Gastroesophageal sphincter (tissue), 4 donors: Measurements from ENCODE around the gene ADGRE3. TPM values are rescaled to one million over a fixed set of nuclear protein-coding genes. Genes with fewer than 3 reads are reported as not detected.

Experiments
- ATAC-seq: fragments of 150-250 bp; one replicate; pipeline ENCODE4 v1.9.1; 2016; ENCODE audit warnings: mild to moderate bottlenecking, moderate library complexity
- H3K27ac ChIP-seq, 4 donors: fragments of 200-600 bp; sonication (generic) in 3 of 4; 1 replicate in 3 of 4; 2 replicates in 1 of 4; pipeline ENCODE4 v1.5.1; 2016 to 2019
- H3K27me3 ChIP-seq: fragments of 200-600 bp; sonication (generic); one replicate; pipeline ENCODE4 v1.5.1; 2019
- H3K36me3 ChIP-seq, 2 donors: fragments of 200-600 bp; sonication (generic); one replicate each; pipeline ENCODE4 v1.5.1; 2019; ENCODE audit warnings: control low read depth in 1 of 2
- H3K4me1 ChIP-seq, 3 donors: fragments of 200-600 bp; sonication (generic); 1 replicate in 2 of 3; 2 replicates in 1 of 3; pipeline ENCODE4 v1.5.1; 2016 to 2019; ENCODE audit warnings: control low read depth in 2 of 3
- H3K4me3 ChIP-seq, 2 donors: fragments of 200-600 bp; sonication (generic); one replicate each; pipeline ENCODE4 v1.5.1; 2019; ENCODE audit warnings: mild to moderate bottlenecking in 1 of 2, moderate library complexity in 1 of 2
- H3K9me3 ChIP-seq, 3 donors: fragments of 200-600 bp; sonication (generic); one replicate each; pipeline ENCODE4 v1.5.1; 2017 to 2019; ENCODE audit warnings: control low read depth in 2 of 3
- CTCF ChIP-seq, 4 experiments: fragments of 200-600 bp in 2 of 4; fragments of 450-650 bp in 2 of 4; sonication (generic) in 1 of 4; IDR thresholded peaks; one replicate each; pipeline ENCODE4 v1.5.1; 2017 to 2019; ENCODE audit warnings: antibody characterized with exemption in 4 of 4, mild to moderate bottlenecking in 2 of 4, moderate library complexity in 2 of 4
- EP300 ChIP-seq: sonication (generic); formaldehyde crosslinking; IDR thresholded peaks from one replicate; pipeline ENCODE4 v1.6.1; 2017; ENCODE audit warnings: antibody characterized with exemption, mild to moderate bottlenecking
- POLR2A ChIP-seq, 2 donors: fragments of 450-650 bp; IDR thresholded peaks; one replicate each; pipeline ENCODE4 v1.6.1; 2017; ENCODE audit warnings: antibody characterized with exemption in 2 of 2, mild to moderate bottlenecking in 2 of 2, moderate library complexity in 1 of 2
- POLR2AphosphoS5 ChIP-seq: sonication (generic); formaldehyde crosslinking; IDR thresholded peaks from one replicate; pipeline ENCODE4 v1.6.1; 2017; ENCODE audit warnings: antibody characterized with exemption
- WGBS, 2 donors: methylation state at CpG; one replicate each; pipeline ENCODE4 v1.1.5; 2018; ENCODE audit warnings: low coverage in 1 of 2; 5-methylcytosine and 5-hydroxymethylcytosine counted together
- total RNA-seq, 4 donors: library from RNA; depleted of rRNA; stranded (reverse); fragments of >200 nt; gene quantifications; one replicate each; pipeline ENCODE4 v1.1.0, GENCODE V29; 2016

The ADGRE3 gene
- total RNA-seq, 4 donors from 2014 or later = not detected

DNA sequence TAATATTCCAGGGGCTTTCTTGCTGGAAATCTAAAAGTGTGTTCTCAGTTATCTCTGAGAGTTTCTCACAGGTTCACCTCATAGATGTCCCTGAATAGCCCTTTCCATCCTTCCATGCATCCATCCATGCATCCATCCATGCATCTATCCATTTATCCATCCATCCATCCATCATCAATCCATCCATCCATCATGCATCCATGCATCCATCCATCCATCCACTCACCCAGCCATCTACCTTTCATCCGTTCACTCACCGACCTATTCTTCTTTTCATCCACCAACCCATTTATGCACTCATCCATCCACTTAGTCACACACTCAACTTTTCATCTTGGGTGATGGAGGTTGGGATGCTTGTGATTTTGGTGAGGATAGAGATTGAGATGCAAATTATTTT lies 7.4 kb upstream of the ADGRE3 start:
- ATAC-seq = no peak
- Histone ChIP-seq H3K9me3 (no peaks in the 10 kb centered on the region), H3K27me3 (peaks cover 14% of the 10 kb centered on the region), H3K4me3 (no peak overlapping the region), H3K4me1 (no peaks in the 10 kb centered on the region), H3K36me3 (no peaks in the 10 kb centered on the region), H3K27ac (no peak overlapping the region)
- WGBS, 2 donors = 87 to 100% methylated on average over 2 of the region's 2 CpGs
- TF ChIP-seq POLR2A (IDR thresholded peaks at IDR 0.05) = no peak
- TF ChIP-seq POLR2AphosphoS5 = no peak
- TF ChIP-seq CTCF (IDR thresholded peaks at IDR 0.05) = no peak
- TF ChIP-seq EP300 = no peak

GRCh38 chr19:14678199-14678598 lies 3.6 kb upstream of the ADGRE3 start:
- Histone ChIP-seq H3K27ac (no peak overlapping the region), H3K9me3 (no peaks in the 10 kb centered on the region), H3K4me1 (no peaks in the 10 kb centered on the region), H3K4me3 (no peak overlapping the region), H3K36me3 (no peaks in the 10 kb centered on the region), H3K27me3 (peaks cover 42% of the 10 kb centered on the region)
- no peak for ATAC-seq
- 79 to 87% methylated on average over 9 of the region's 9 CpGs for WGBS, 2 donors
- TF ChIP-seq POLR2AphosphoS5 (no peak), CTCF (IDR thresholded peaks at IDR 0.05) (no peak), POLR2A (IDR thresholded peaks at IDR 0.05) (no peak), EP300 (no peak)

DNA sequence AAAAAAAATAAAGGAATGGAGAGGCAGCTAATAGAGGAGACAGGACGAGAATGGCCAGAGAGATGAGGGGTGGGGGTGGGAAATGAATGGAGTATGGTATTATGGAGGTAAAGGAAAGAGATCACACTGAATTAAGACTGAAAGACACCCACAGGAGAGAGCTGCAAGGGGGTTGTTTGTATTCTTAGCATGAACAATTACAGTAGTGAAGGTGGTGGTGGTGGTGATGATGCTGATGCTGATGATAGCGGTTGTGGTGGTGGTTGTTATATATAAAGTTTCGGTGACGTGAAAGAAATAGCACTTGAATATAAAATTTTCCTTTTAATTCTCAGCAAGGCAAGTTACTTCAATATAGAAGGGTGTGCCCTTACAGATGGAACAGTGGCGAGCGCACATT lies 2.8 kb upstream of the ADGRE3 start:
- ATAC-seq = no peak
- 75 to 80% methylated on average over 6 of the region's 6 CpGs for WGBS, 2 donors

GRCh38 chr19:14676762-14677161 lies 2.1 kb upstream of the ADGRE3 start:
- no peak for TF ChIP-seq EP300
- no peak for TF ChIP-seq POLR2A (IDR thresholded peaks at IDR 0.05)
- TF ChIP-seq POLR2AphosphoS5 = no peak
- no peak for TF ChIP-seq CTCF (IDR thresholded peaks at IDR 0.05)
- no peaks in the 10 kb centered on the region for H3K4me1 ChIP-seq
- peaks cover 45% of the 10 kb centered on the region for H3K27me3 ChIP-seq
- no peak overlapping the region for H3K27ac ChIP-seq
- WGBS, 2 donors = 74 to 83% methylated on average over 10 of the region's 10 CpGs
- H3K36me3 ChIP-seq = no peaks in the 10 kb centered on the region
- ATAC-seq = no peak
- H3K4me3 ChIP-seq = no peak overlapping the region
- H3K9me3 ChIP-seq = no peaks in the 10 kb centered on the region

More for the DNA sequence above, 2.8 kb upstream of the ADGRE3 start:
- H3K27me3 ChIP-seq = peaks cover 43% of the 10 kb centered on the region
- no peak overlapping the region for H3K27ac ChIP-seq
- H3K9me3 ChIP-seq = no peaks in the 10 kb centered on the region
- no peak for TF ChIP-seq EP300
- TF ChIP-seq CTCF (IDR thresholded peaks at IDR 0.05) = no peak
- no peak for TF ChIP-seq POLR2AphosphoS5
- no peak for TF ChIP-seq POLR2A (IDR thresholded peaks at IDR 0.05)
- H3K36me3 ChIP-seq = no peaks in the 10 kb centered on the region
- no peak overlapping the region for H3K4me3 ChIP-seq
- H3K4me1 ChIP-seq = no peaks in the 10 kb centered on the region

- Histone ChIP-seq H3K4me1 (no peaks in the 10 kb centered on the region), H3K4me3 (no peak overlapping the region), H3K9me3 (peaks cover 0 to 21% (median 0%) of the 10 kb centered on the region in 3 donors), H3K36me3 (no peaks in the 10 kb centered on the region), H3K27ac (no peak overlapping the region), H3K27me3 (peaks cover 75% of the 10 kb centered on the region)
- 45 to 54% methylated on average over 1 of the region's 1 CpG for WGBS, 2 donors
- no peak for ATAC-seq
- no peak for TF ChIP-seq POLR2AphosphoS5
- TF ChIP-seq CTCF (IDR thresholded peaks at IDR 0.05) = no peak
Observed at GRCh38 chr19:14673088-14673487, 1.6 kb downstream of the ADGRE3 start.
